H9 (cell line): ENCODE measurements around the gene CROCC. TPM values are rescaled to one million over a fixed set of nuclear protein-coding genes. Genes with fewer than 3 reads are reported as not detected.

ENCODE experiments used
- DNase-seq: peaks from one replicate; pipeline ENCODE4 v3.0.0-alpha.2; 2017
- H2AFZ ChIP-seq: one replicate; pipeline ENCODE4 v1.6.1; 2013; ENCODE audit warnings: mild to moderate bottlenecking, low read length, control low read depth, moderate library complexity
- H2AK5ac ChIP-seq: 2 replicates; pipeline ENCODE4 v1.6.1; 2013; ENCODE audit warnings: low read length, control low read depth, mixed read lengths; ENCODE audit not compliant: insufficient read length
- H2BK120ac ChIP-seq: one replicate; pipeline ENCODE4 v1.6.1; 2013; ENCODE audit warnings: low read depth, mild to moderate bottlenecking, low read length, control low read depth, inconsistent platforms; ENCODE audit not compliant: poor library complexity, severe bottlenecking
- H2BK12ac ChIP-seq: 2 replicates; pipeline ENCODE4 v1.6.1; 2013; ENCODE audit warnings: low read length, control low read depth, mixed read lengths, low read depth; ENCODE audit not compliant: insufficient read length
- H2BK15ac ChIP-seq: 2 replicates; pipeline ENCODE4 v1.6.1; 2013; ENCODE audit warnings: low read depth, low read length, control low read depth
- H2BK20ac ChIP-seq: one replicate; pipeline ENCODE4 v1.6.1; 2013; ENCODE audit warnings: low read depth, mild to moderate bottlenecking, low read length, control low read depth, inconsistent platforms; ENCODE audit not compliant: poor library complexity, severe bottlenecking
- H2BK5ac ChIP-seq: 2 replicates; pipeline ENCODE4 v1.6.1; 2013; ENCODE audit warnings: low read length, control low read depth, mixed read lengths; ENCODE audit not compliant: insufficient read length
- H3K14ac ChIP-seq: 2 replicates; pipeline ENCODE4 v1.6.1; 2013; ENCODE audit warnings: low read length, control low read depth; ENCODE audit not compliant: insufficient read depth
- H3K18ac ChIP-seq: 2 replicates; pipeline ENCODE4 v1.6.1; 2013; ENCODE audit warnings: low read depth, mild to moderate bottlenecking, mixed read lengths, low read length, control low read depth; ENCODE audit not compliant: insufficient read length
- H3K23ac ChIP-seq: 2 replicates; pipeline ENCODE4 v1.6.1; 2013; ENCODE audit warnings: low read length, control low read depth, mixed read lengths, low read depth; ENCODE audit not compliant: insufficient read length
- H3K23me2 ChIP-seq: 2 replicates; pipeline ENCODE4 v1.6.1; 2013; ENCODE audit warnings: low read depth, mild to moderate bottlenecking, mixed read lengths, low read length, control low read depth; ENCODE audit not compliant: insufficient read length, poor library complexity, severe bottlenecking
- H3K27ac ChIP-seq: 2 replicates; pipeline ENCODE4 v1.5.1; 2013; ENCODE audit warnings: low read length, control low read depth, mixed read lengths, low read depth; ENCODE audit not compliant: insufficient read length
- H3K27me3 ChIP-seq: 2 replicates; pipeline ENCODE4 v1.6.1; 2013; ENCODE audit warnings: low read length, control low read depth, inconsistent platforms; ENCODE audit not compliant: insufficient read depth
- H3K4ac ChIP-seq: 2 replicates; pipeline ENCODE4 v1.6.1; 2013; ENCODE audit warnings: low read depth, mild to moderate bottlenecking, control low read depth, inconsistent platforms, low read length, moderate library complexity
- H3K4me1 ChIP-seq: 2 replicates; pipeline ENCODE4 v1.6.1; 2013; ENCODE audit warnings: low read length, control low read depth, inconsistent platforms; ENCODE audit not compliant: insufficient read depth
- H3K4me2 ChIP-seq: 2 replicates; pipeline ENCODE4 v1.6.1; 2013; ENCODE audit warnings: low read length, control low read depth, mixed read lengths; ENCODE audit not compliant: insufficient read length, insufficient read depth
- H3K56ac ChIP-seq: 2 replicates; pipeline ENCODE4 v1.6.1; 2013; ENCODE audit warnings: low read depth, mild to moderate bottlenecking, mixed read lengths, low read length, control low read depth; ENCODE audit not compliant: insufficient read length
- H3K79me1 ChIP-seq: 2 replicates; pipeline ENCODE4 v1.6.1; 2013; ENCODE audit warnings: low read depth, mild to moderate bottlenecking, moderate library complexity, low read length, control low read depth, inconsistent platforms; ENCODE audit not compliant: insufficient read depth, poor library complexity, severe bottlenecking
- H3K79me2 ChIP-seq: 2 replicates; pipeline ENCODE4 v1.6.1; 2013; ENCODE audit warnings: low read length, control low read depth, inconsistent platforms; ENCODE audit not compliant: insufficient read depth
- H3K9ac ChIP-seq: 2 replicates; pipeline ENCODE4 v1.6.1; 2013; ENCODE audit warnings: low read length, control low read depth, mixed read lengths; ENCODE audit not compliant: insufficient read length; ENCODE audit errors: extremely low read depth
- H3K9me3 ChIP-seq: one replicate; pipeline ENCODE4 v1.6.1; 2013; ENCODE audit warnings: low read depth, low read length, inconsistent platforms; ENCODE audit not compliant: control insufficient read depth
- H3T11ph ChIP-seq: one replicate; pipeline ENCODE4 v1.6.1; 2013; ENCODE audit warnings: mild to moderate bottlenecking, low read length, control low read depth, inconsistent platforms
- H4K20me1 ChIP-seq: one replicate; pipeline ENCODE4 v1.6.1; 2013; ENCODE audit not compliant: control insufficient read depth, insufficient read length, insufficient read depth
- H4K5ac ChIP-seq: 2 replicates; pipeline ENCODE4 v1.6.1; 2013; ENCODE audit warnings: low read depth, mild to moderate bottlenecking, mixed read lengths, low read length, control low read depth; ENCODE audit not compliant: insufficient read length
- H4K8ac ChIP-seq: replicated peaks from 2 replicates; pipeline ENCODE4 v1.6.1; 2013; ENCODE audit warnings: low read length, control low read depth, mixed read lengths, low read depth; ENCODE audit not compliant: insufficient read length
- H4K91ac ChIP-seq: 2 replicates; pipeline ENCODE4 v1.6.1; 2013; ENCODE audit warnings: low read depth, mild to moderate bottlenecking, moderate library complexity, mixed read lengths, low read length, control low read depth; ENCODE audit not compliant: insufficient read length
- H3K27ac Mint-ChIP-seq, 3 experiments: 2 replicates in 2 of 3; 3 replicates in 1 of 3; pipeline ENCODE4 v1.8.0; 2020 to 2021; ENCODE audit warnings: mixed read lengths in 3 of 3, mild to moderate bottlenecking in 1 of 3, moderate library complexity in 1 of 3
- H3K27me3 Mint-ChIP-seq: 2 replicates; pipeline ENCODE4 v1.8.0; 2021; ENCODE audit warnings: low read depth, mild to moderate bottlenecking, moderate library complexity, mixed read lengths
- H3K36me3 Mint-ChIP-seq, 3 experiments: 2 replicates in 2 of 3; 3 replicates in 1 of 3; pipeline ENCODE4 v1.8.0; 2020 to 2021; ENCODE audit warnings: low read depth in 3 of 3, mixed read lengths in 3 of 3; ENCODE audit not compliant: insufficient read depth in 1 of 3
- H3K4me1 Mint-ChIP-seq, 2 experiments: 2 replicates each; pipeline ENCODE4 v1.8.0; 2020; ENCODE audit warnings: mixed read lengths in 2 of 2
- H3K4me3 Mint-ChIP-seq, 2 experiments: 2 replicates in 1 of 2; 3 replicates in 1 of 2; pipeline ENCODE4 v1.8.0; 2020 to 2021; ENCODE audit warnings: mild to moderate bottlenecking in 2 of 2, mixed read lengths in 2 of 2, moderate library complexity in 1 of 2
- H3K9me3 Mint-ChIP-seq, 2 experiments: 2 replicates in 1 of 2; 3 replicates in 1 of 2; pipeline ENCODE4 v1.8.0; 2020; ENCODE audit warnings: mild to moderate bottlenecking in 2 of 2, mixed read lengths in 2 of 2, moderate library complexity in 1 of 2
- WGBS: extraction: QIAGEN DNeasy Blood & Tissue Kit; methylation state at CpG from one replicate; pipeline ENCODE4 v1.1.7; 2013; ENCODE audit warnings: missing lambda C conversion rate, low lambda C conversion rate, mixed read lengths; ENCODE audit not compliant: insufficient read length; ENCODE audit errors: extremely low coverage; 5-methylcytosine and 5-hydroxymethylcytosine counted together
- total RNA-seq: library from RNA; stranded (reverse); gene quantifications from 2 replicates; pipeline ENCODE4 v1.2.1, GENCODE V29; 2021
- TF ChIP-seq, protein P1 (sequence below): fragments of 200-600 bp; sonication (generic); conservative IDR thresholded peaks from 3 replicates; pipeline ENCODE4 v1.8.0; 2021; ENCODE audit warnings: antibody characterized with exemption, mild to moderate bottlenecking

CROCC gene
- total RNA-seq, 1 experiment from 2014 or later = 40.7 TPM

DNA sequence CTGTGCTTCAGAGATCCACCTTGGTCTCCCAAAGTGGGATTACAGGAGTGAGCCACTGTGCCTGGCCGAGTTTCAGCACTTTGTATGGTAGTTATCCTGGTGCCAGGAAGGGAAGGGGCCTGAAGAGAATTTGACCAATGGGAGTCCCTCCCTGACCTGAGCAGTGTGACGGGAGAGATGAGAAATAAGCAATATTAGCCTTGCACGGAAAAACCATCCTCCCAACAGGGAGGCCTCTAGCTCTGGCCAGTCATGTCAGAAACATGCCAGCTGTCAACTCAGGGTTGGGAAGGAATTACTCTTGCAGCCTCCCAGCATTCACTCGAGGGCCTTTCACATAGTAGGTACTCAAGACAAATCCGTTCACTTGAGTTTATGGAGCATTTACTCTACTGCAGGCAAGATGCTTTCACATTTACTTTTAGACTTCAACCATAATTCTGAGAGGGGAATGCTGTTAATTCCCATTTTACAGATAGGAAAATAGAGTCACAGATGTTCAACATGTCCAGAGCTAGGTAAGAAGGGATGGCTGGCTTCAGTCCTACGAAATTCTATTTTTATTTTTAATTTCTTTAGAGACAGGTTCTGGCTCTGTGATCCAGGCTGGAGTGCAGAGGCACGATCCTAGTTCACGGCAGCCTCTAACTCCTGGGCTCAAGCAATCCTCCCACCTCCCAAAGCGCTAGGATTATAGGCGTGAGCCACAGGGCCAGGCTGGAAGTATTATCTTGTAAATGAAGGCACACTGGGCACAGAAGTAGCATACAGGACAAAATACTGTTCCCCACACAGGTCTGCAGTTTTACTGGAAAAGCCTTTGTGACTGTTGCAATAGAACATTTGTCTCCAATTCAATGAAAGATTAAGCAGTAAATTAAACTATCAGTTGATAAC is 93.2 kb downstream of the CROCC start:
- Histone ChIP-seq H3K4ac (no peak overlapping the region), H2BK120ac (no peak overlapping the region), H3K27ac (no peak overlapping the region), H2BK5ac (no peak overlapping the region), H3K56ac (no peak overlapping the region), H2AK5ac (no peak overlapping the region), H2BK12ac (no peak overlapping the region), H3K27me3 (no peaks in the 10 kb centered on the region), H3K23me2 (peaks cover 4% of the 10 kb centered on the region), H2BK20ac (no peak overlapping the region), H3K9ac (no peak overlapping the region), H4K8ac (no peak overlapping the region), H4K91ac (no peak overlapping the region), H4K20me1 (no peaks in the 10 kb centered on the region), H3K18ac (no peak overlapping the region), H3K9me3 (no peaks in the 10 kb centered on the region), H3T11ph (no peak overlapping the region), H3K4me2 (no peak overlapping the region), H3K79me1 (no peaks in the 10 kb centered on the region), H2AFZ (no peak overlapping the region), H3K23ac (no peak overlapping the region), H3K4me1 (peaks cover 20% of the 10 kb centered on the region), H3K79me2 (no peaks in the 10 kb centered on the region), H2BK15ac (no peak overlapping the region), H4K5ac (no peak overlapping the region), H3K14ac (no peak overlapping the region)
- no peaks in the 10 kb centered on the region; a peak in 1 of 5 replicates for H3K9me3 Mint-ChIP-seq
- H3K4me3 Mint-ChIP-seq = peak overlapping the region; percentile 13 to 46; a peak in 4 of 5 replicates
- no peaks in the 10 kb centered on the region for H3K27me3 Mint-ChIP-seq
- H3K4me1 Mint-ChIP-seq = peaks cover 52 to 57% of the 10 kb centered on the region in 2 experiments
- peak; percentile 44 for DNase-seq
- TF ChIP-seq, protein P1, sequence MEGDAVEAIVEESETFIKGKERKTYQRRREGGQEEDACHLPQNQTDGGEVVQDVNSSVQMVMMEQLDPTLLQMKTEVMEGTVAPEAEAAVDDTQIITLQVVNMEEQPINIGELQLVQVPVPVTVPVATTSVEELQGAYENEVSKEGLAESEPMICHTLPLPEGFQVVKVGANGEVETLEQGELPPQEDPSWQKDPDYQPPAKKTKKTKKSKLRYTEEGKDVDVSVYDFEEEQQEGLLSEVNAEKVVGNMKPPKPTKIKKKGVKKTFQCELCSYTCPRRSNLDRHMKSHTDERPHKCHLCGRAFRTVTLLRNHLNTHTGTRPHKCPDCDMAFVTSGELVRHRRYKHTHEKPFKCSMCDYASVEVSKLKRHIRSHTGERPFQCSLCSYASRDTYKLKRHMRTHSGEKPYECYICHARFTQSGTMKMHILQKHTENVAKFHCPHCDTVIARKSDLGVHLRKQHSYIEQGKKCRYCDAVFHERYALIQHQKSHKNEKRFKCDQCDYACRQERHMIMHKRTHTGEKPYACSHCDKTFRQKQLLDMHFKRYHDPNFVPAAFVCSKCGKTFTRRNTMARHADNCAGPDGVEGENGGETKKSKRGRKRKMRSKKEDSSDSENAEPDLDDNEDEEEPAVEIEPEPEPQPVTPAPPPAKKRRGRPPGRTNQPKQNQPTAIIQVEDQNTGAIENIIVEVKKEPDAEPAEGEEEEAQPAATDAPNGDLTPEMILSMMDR = no peak
- H3K27ac Mint-ChIP-seq = peak overlapping the region; percentile 86 to 93 (median 89); a peak in 5 of 7 replicates
- no CpG with 5 or more reads among the region's 10 CpGs for WGBS
- peaks cover 5 to 23% (median 20%) of the 10 kb centered on the region in 3 experiments; a peak in 6 of 7 replicates for H3K36me3 Mint-ChIP-seq
